GM18873 (cell line): ENCODE results near the gene EREG.
"Not testable (repeated sequence)": the region's sequence is repeated elsewhere in the genome, so short reads cannot be mapped to it uniquely, and the experiment has no call there.

Source experiments
- ATAC-seq: cut with Tn5 transposase; IDR thresholded peaks from one replicate; pipeline ENCODE4 v1.9.1; 2021; ENCODE audit warnings: mild to moderate bottlenecking, moderate library complexity, moderate number of reproducible peaks; ENCODE audit not compliant: unreplicated experiment, low FRiP score

EREG gene

DNA sequence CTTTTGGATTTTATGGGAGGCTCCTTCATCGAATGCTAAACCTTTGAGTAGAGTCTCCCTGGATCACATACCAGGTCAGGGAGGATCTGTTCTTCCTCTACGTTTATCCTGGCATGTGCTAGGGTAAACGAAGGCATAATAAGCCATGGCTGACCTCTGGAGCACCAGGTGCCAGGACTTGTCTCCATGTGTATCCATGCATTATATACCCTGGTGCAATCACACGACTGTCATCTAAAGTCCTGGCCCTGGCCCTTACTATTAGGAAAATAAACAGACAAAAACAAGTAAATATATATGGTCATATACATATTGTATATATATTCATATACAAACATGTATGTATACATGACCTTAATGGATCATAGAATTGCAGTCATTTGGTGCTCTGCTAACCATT, 21.2 kb downstream of the EREG start:
- ATAC-seq, result no peak

DNA sequence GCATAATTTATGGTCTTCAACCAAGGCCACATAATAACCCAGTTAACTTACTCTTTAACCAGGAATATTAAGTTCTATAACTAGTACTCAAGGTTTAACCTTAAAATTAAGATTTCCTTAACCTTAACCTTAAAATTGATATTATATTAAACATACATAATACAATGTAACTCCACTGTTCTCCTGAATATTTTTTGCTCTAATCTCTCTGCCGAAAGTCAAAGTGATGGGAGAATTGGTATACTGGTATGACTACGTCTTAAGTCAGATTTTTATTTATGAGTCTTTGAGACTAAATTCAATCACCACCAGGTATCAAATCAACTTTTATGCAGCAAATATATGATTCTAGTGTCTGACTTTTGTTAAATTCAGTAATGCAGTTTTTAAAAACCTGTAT, 22.8 kb downstream of the EREG start:
- ATAC-seq, result no peak

- ATAC-seq, result no peak
These were observed 24.5 kb downstream of the EREG start for GRCh38 chr4:74389494-74389893.

- no peak for ATAC-seq
These were observed 25.7 kb downstream of the EREG start for GRCh38 chr4:74390677-74391076.

DNA sequence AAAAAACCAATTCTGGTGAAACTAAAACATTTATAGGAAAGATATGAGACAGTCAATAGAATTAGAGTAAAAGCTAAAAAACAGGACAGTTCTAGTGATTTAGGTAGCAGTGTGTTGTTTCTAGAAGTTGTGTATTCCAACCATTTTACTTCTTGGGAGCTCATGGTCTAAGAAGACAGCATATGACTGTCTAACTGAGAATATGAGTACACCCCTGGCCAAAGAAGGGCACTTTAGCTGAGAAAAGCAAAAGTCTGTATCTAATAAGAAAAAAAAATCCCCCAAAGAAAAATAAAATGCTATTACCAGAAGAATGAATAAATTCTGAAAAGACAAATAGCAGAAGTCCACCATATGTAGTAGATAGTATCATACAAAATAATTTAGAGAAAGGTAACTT, 26.4 kb downstream of the EREG start:
- no peak for ATAC-seq

DNA sequence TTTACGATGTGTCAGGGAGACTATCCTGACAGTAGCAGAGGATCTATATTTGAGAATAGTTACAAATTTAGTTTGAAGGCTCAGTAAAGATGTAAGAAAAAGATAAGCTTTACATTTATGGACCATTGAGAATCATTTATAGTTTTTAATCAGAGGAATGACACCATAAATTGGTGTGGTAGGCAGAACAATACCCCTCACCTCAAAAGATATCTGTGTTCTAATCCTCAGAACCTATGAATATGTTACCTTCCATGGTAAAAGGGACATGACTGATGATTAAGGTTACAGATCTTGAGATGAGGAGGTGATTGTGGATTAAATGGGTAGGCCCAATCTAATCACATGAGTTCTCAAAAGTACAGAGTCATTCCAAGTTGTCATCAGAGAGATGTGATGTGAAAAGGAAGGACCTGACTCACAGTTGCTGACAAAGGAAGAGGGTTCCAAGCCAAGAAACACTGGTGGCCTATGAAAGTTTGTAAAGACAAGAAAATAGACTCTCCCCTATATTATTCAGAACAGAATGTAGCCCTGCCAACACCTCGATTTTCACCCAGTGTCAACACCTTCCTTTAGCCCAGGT, 27.0 kb downstream of the EREG start:
- no peak for ATAC-seq

- ATAC-seq, result no peak
These were observed 29.7 kb downstream of the EREG start for GRCh38 chr4:74394476-74395136.

DNA sequence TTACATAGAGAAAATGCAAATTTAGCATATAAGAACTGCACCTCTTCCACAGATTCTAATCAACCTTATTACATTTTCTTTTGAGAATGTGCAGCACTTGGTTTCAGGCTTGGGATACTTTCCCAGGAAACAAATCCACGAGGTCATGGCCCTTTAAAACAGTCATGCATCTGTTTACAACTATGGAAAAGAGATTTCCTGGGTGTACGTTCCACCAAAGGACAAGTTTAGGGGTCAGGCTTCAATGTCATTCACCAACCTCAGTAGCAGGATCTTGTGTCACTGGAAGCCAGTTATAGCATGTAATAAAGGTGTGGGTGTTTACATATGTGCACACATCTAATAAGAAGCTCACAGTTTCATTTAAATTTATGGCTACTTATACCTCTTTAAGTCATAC, 30.7 kb downstream of the EREG start:
- no peak for ATAC-seq

GRCh38 chr4:74397748-74398426, 32.9 kb downstream of the EREG start:
- ATAC-seq, result no peak

GRCh38 chr4:74398894-74399589, 34.1 kb downstream of the EREG start:
- not testable (repeated sequence) for ATAC-seq

- no peak for ATAC-seq
These were observed 35.5 kb downstream of the EREG start for GRCh38 chr4:74400395-74400794.

GRCh38 chr4:74402692-74403456, 37.9 kb downstream of the EREG start:
- peak; percentile 100 for ATAC-seq

DNA sequence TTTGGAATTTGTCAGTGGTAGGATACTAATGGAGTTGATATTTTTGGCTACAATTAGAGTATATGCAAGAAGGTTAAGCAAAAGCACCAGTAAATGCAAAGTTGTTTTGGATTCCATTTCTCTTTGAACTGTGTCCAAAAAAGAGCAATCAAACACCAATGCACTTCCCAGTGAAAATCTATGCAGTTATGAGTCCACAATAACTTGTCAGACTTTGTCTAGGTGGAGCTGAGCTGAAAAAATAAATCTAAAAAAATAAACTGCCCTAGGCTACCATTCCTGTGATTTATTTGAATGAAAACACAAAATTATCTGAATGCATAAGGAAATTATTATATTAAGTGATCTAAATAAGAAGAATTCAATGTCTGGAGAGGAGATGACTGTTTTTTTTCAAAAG, 42.9 kb downstream of the EREG start:
- ATAC-seq, result no peak

- ATAC-seq, result no peak
These were observed 43.7 kb downstream of the EREG start for GRCh38 chr4:74408639-74409038.

- ATAC-seq, result no peak
These were observed 45.3 kb downstream of the EREG start for GRCh38 chr4:74410272-74410671.

- no peak for ATAC-seq
These were observed 47.3 kb downstream of the EREG start for GRCh38 chr4:74412225-74412624.

GRCh38 chr4:74413265-74413664, 48.3 kb downstream of the EREG start:
- ATAC-seq, result no peak

GRCh38 chr4:74414149-74414809, 49.3 kb downstream of the EREG start:
- no peak for ATAC-seq

GRCh38 chr4:74415602-74416300, 50.8 kb downstream of the EREG start:
- no peak for ATAC-seq
